NB4 (cell line): ENCODE data around the gene VCAM1.

Source experiments
- DNase-seq: peaks from one replicate; pipeline ENCODE4 v3.0.0; 2010; ENCODE audit warnings: low read depth
- H3K4me3 ChIP-seq: one replicate; pipeline ENCODE4 v1.5.1; 2011; ENCODE audit warnings: mild to moderate bottlenecking, low read depth, low read length, moderate library complexity
- CTCF ChIP-seq: IDR thresholded peaks from one replicate; pipeline ENCODE4 v1.5.1; 2012; ENCODE audit warnings: low read depth, low read length
- MAX ChIP-seq: IDR thresholded peaks from 2 replicates; pipeline ENCODE4 v1.6.1; 2011; ENCODE audit warnings: low read depth, low read length
- MYC ChIP-seq: IDR thresholded peaks from 2 replicates; pipeline ENCODE4 v1.6.1; 2011; ENCODE audit warnings: low read depth, low read length
- POLR2A ChIP-seq: IDR thresholded peaks from 2 replicates; pipeline ENCODE4 v1.6.1; 2011; ENCODE audit warnings: mild to moderate bottlenecking; ENCODE audit not compliant: insufficient read length; ENCODE audit errors: extremely low read depth

The VCAM1 gene

GRCh38 chr1:100700586-100700985, 19.0 kb upstream of the VCAM1 start:
- TF ChIP-seq CTCF (no peak), POLR2A (no peak), MYC (no peak), MAX (no peak)
- H3K4me3 ChIP-seq, result no peak overlapping the region
- no peak for DNase-seq

- no peak overlapping the region for H3K4me3 ChIP-seq
- TF ChIP-seq CTCF (no peak), MAX (no peak), POLR2A (no peak), MYC (no peak)
- DNase-seq, result no peak
Measured at GRCh38 chr1:100703052-100703451, 16.5 kb upstream of the VCAM1 start.

GRCh38 chr1:100703716-100704115, 15.8 kb upstream of the VCAM1 start:
- no peak overlapping the region for H3K4me3 ChIP-seq
- TF ChIP-seq MAX (no peak), POLR2A (no peak), MYC (no peak), CTCF (no peak)
- no peak for DNase-seq

- no peak overlapping the region for H3K4me3 ChIP-seq
- no peak for TF ChIP-seq MAX
- TF ChIP-seq MYC, result no peak
- TF ChIP-seq CTCF, result no peak
- TF ChIP-seq POLR2A, result no peak
- DNase-seq, result no peak
Measured at GRCh38 chr1:100704473-100704872, 15.1 kb upstream of the VCAM1 start.

- TF ChIP-seq CTCF (no peak), MAX (no peak), POLR2A (no peak)
- DNase-seq, result no peak
- no peak overlapping the region for H3K4me3 ChIP-seq
Measured at GRCh38 chr1:100706296-100706695, 13.2 kb upstream of the VCAM1 start.

GRCh38 chr1:100706856-100707255, 12.7 kb upstream of the VCAM1 start:
- TF ChIP-seq MAX, result no peak
- TF ChIP-seq MYC, result no peak
- no peak for TF ChIP-seq CTCF
- no peak for TF ChIP-seq POLR2A
- no peak overlapping the region for H3K4me3 ChIP-seq
- no peak for DNase-seq
